CD4-positive, alpha-beta T cell treated with Interleukin-17A for 4 hours (primary cell): Measurements from ENCODE around the gene CDC16.
"Not testable (repeated sequence)": the region's sequence is repeated elsewhere in the genome, so short reads cannot be mapped to it uniquely, and the experiment has no call there.

Source experiments
- DNase-seq: peaks from one replicate; pipeline ENCODE4 v3.0.0-alpha.2; 2020; ENCODE audit warnings: mixed read lengths

Gene CDC16

DNA sequence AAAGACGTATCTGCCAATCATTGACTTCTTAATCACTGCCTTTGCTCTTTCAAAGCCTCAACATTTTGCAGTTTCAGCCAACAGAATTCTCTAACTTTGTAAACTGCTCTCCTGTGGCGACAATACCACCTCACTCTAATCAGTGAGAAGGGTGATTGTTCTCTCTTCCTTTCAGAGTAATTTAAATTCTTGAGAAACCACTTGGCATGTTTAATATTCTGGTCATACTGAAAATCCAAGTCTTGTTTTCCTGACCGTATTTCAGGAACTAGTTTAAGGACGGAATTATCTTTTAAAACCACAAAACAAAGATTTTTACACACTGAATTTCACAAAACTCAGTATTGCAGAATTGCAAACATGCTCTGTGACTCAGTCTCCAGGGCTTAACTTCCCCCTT is 5.2 kb upstream of the CDC16 start:
- DNase-seq = no peak

DNA sequence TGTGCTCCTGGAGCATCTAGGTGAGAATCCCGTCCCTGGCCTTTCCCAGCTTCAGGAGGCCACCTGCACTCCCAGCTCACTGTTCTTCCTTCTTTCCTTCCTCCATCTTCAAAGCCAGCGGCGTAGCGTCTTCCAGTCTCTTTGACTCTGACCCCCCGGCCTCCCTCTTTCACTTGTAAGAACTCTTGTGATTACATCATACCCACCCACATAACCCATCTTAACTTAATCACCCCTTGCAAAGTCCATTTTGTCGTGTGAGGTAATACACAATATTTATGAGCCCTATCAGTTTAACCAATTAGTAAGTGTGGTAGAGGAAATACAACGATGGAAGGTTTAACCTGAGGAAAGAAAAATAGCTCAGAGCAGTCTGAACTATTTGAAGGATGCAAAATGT is 4.6 kb upstream of the CDC16 start:
- DNase-seq = no peak

DNA sequence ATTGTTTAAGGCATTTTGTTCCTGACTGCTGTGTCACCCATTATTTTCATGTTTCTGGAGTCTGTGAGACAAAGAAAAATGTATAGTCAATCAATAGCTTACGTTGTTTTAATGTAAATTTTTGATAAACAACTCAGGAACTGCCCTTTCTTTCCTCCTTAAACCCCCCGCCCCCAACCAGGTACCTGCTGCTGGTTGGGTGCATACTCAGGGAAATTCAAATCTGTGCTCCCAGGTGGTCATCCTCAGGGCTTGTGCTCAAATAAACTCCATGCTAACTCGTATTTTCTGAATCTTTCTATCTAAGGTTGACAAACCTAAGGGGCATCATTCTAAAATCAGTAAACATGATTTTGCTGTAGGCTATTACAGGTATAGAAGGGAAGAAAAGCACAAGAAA is 4.1 kb upstream of the CDC16 start:
- no peak for DNase-seq

DNA sequence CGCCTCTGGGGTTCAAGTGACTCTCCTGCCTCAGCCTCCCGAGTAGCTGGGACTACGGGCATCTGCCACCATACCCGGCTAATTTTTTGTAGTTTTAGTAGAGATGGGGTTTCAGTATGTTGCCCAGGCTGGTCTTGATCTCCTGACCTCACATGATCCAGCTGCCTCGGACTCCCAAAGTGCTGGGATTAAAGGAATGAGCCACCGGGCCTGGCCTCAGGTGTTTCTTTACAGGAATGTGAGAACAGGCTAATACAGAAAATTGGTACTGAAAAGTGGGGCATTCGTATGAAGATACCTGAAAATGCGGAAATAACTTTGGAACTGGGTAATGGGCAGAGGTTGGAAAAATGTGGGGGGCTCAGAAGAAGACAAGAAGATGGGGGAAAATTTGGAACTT is 2.8 kb upstream of the CDC16 start:
- no peak for DNase-seq

DNA sequence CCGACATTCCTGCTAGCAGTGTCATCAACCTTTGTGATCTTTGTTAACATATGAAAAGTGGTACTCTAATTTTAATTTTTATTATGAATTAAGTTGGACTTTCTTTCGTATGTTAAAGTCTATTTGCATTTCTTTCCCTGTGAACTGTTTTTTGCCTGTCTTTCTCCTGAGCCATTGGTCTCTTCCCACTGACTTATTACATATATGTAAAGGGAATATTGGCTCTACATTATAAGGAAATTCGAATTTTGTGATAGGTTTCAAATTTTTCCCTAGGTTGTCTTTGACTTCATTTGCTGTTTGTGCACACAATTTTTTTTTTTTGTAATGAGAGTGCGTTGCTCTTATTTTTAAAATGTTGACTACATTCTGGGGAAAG is 442 bp upstream of the CDC16 start:
- DNase-seq = no peak

DNA sequence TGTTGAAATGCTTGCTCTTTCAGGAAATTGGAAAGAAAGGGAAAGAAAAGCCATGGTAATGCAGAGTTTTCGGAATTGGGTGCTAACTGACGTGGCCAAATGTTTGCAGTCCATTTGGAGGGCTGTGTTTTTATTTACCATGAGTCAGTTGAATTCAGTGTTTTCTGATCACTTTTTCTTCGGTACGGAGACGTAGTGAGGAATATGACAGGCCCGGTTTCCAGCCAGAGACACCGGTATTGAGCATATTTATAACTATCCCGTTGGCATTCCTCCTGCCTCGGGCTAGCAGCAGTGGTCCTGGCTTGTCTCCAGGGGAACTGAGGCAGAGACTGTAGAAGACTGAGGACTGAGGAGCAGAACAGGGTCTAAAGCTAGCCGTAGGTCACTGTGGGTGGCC is 1.0 kb downstream of the CDC16 start:
- DNase-seq = no peak

DNA sequence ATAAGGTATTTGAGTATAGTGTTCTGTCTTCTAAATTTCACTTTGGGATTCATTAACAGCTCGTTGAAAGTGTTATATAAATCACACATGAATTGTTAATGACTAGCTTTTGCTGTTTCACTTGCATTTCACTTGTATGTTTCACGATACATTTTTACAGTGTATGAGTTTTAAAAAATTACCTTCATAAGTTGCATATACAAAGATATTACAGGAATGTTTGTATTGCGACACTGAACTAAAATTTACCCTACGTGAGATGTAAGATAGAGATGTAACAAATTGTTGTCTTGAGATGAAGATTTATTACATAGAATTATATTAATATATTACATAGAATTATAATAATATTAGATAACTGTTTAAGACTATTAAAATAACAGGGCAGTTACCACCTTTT is 1.5 kb downstream of the CDC16 start:
- DNase-seq = no peak

DNA sequence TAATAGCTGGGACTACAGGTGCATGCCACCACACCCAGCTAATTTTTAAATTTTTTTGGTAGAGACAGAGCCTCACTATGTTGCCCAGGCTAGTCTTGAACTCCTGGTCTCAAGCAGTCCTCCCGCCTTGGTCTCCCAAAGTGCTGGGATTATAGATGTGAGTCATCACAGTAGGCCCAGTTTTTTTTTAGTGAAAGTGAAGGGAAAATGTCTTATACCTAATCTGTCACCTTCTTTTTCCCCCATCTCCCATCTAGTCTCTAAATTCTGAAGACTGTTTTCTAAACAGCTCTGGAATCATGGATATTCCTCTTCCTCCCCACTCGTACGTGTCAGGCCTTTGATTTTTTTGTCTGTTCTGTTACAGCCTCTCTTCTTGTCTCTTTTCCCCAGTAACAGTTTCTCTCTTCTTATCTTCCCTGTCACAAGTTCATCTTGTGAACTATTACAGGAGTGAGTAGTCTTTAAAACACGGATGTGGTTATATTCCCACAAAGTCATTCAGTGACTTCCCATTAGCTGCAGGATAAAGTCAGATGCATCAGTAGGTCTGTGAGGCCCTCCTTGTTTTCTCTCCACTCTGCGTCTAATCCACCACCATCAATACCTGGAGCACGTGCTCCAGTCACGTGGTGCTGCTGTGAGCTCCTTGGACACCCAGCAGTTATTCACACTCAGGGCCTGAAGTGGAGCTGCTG is 2.9 kb downstream of the CDC16 start:
- no peak for DNase-seq

DNA sequence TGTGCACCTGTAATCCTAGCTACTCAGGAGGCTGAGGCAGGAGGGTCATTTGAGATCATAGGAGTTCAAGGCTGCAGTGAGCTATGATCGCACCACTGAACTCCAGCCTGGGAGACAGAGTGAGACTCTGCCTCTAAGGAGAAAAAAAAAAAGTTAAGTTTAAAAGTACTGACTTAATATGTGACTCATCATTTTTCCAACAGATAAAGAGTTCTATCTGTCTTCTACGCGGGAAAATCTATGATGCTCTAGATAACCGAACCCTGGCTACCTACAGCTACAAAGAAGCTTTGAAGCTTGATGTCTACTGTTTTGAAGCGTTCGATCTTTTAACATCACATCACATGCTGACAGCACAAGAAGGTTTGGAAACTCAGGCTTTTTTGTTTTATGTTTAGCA is 7.2 kb downstream of the CDC16 start:
- no peak for DNase-seq

DNA sequence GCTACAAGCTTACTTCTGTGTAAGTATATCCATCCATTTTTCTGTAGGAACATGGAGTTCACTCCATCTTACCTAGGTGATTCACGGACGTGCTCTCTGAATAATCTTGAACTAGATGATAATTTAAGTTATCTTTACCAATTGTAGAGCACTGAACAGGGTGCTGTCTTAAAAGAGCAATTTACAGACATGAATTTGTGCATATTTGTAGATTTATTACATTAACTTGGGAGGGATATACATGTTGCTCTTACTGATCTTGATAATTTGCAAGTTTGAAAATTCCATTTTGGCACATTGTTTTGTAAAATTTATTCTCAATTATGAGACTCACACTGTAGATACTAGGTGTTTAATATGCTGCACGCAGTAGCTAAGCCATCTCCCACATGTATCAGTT is 9.3 kb downstream of the CDC16 start:
- DNase-seq = no peak

DNA sequence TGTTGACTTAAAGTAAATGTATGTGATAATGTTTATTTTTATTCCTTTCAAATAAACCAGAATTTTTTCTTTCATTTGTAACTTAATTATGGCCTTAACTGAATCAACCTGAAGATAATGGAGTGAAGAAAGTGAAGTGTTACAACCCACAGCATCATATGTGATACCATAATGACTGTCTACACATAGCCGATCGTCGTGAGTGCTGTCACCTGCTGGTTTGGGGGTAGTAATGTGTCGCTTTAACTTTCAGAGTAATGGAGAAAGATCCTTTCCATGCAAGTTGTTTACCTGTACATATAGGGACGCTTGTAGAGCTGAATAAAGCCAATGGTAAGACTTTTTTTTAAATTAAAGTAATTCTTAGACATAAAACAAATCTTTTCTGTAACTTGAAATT is 9.9 kb downstream of the CDC16 start:
- DNase-seq = no peak

DNA sequence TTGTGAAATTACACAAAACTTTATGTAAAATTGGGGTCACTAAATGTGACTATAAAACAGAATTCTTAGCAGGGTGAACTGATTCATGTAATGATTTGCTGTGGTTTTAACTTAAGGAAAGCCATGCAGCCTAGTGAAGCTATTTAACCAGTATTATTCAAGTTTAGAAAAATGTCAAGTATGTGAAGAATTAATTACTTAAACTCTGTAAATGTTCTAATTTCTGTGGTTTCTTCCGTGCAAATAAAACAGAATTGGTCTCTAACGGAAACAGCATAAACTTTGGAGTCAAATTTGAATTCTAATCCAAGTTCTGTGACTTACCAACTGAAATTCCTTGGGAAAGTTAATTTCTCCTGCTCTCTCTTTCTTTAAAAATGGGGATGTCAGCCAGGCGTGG is 13.3 kb downstream of the CDC16 start:
- no peak for DNase-seq

DNA sequence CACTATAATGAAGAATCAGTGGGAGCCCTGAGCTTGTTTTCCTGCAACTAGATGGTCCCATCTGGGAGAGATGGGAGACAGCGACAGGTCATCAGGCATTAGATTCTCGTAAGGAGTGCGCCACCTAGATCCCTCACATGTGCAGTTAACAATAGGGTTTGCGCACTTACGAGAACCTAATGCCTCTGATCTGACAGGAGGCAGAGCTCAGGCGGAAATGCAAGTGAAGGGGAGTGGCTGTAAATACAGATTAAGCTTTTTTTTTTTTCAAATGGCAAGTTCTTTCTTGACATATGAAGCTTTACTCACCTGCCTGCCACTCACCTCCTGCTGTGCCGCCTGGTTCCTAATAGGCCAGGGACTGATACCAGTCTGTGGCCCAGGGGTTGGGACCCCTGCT is 14.4 kb downstream of the CDC16 start:
- no peak for DNase-seq

DNA sequence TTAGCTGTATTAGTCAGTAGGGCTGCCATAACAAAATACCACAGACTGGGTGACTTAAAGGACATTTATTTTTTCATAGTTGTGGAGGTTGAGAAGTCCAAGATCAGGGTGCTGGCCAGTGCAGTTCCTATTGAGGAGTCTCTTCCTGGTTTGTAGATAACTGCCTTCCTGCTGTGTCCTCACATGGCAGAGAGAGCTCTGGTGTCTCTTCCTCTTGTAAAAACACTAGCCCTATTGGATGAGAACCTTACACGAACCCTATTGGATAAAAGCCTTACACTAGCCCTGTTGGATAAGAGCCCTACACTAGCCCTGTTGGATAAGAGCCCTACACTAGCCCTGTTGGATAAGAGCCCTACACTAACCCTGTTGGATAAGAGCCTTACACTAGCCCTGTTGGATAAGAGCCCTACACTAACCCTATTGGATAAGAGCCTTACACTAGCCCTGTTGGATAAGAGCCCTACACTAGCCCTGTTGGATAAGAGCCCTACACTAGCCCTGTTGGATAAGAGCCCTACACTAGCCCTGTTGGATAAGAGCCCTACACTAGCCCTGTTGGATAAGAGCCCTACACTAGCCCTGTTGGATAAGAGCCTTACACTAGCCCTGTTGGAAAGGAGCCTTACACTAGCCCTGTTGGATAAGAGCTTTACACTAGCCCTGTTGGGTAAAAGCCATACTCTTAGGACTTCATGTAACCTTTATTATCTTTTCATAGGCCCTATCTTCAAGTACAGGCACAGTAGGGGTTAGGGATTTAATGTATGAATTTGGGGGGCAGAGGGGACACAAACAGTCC is 17.1 kb downstream of the CDC16 start:
- DNase-seq = not testable (repeated sequence)

DNA sequence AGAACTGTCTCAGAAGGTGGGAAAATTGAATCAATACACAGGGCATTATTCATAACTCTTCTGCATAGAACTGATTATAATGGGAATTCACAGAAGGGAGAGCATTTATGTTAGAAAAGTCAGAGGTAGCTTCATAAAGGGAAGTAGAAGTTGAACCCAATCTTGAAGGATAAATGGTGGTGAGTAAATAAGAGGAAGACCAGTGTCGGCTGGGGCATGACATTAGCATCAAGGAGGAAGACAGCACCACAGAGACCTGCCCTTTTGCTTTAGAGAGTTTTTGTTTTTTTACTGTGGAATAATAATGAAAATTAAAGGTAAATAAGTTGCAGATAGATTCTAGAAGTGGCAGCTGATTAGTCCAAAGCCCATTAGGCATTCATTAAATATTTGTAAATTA is 21.9 kb downstream of the CDC16 start:
- DNase-seq = no peak

DNA sequence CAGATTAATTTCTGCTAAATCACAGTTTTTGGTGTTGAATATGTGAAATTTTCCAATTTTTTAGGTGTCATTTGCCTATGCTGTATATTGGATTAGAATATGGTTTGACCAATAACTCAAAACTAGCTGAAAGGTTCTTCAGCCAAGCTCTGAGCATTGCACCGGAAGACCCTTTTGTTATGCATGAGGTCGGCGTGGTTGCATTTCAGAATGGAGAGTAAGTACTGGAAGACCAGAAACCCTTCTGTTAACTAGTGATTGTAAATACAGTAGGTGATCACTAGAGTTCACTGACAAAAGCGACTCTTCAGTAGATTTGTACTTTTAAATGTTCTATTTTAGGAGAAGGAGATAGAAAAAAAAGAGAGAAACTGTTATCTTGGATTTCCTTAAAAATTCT is 22.3 kb downstream of the CDC16 start:
- no peak for DNase-seq

DNA sequence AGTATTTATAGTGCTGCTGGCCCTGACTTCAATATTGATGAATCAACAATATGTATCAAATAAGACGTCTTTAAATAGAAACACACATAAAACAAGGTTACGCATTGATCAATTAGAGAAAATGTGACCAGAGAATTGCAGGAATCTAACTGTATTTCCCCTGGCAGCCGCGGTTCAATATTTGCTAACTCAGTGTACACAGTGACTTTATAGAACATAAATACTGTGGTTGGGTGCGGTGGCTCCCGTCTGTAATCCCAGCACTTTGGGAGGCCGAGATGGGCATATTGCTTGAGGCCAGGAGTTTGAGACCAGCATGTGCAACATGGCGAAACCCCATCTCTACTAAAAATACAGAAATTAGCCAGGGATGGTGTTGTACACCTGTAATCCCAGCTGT is 23.9 kb downstream of the CDC16 start:
- no peak for DNase-seq

DNA sequence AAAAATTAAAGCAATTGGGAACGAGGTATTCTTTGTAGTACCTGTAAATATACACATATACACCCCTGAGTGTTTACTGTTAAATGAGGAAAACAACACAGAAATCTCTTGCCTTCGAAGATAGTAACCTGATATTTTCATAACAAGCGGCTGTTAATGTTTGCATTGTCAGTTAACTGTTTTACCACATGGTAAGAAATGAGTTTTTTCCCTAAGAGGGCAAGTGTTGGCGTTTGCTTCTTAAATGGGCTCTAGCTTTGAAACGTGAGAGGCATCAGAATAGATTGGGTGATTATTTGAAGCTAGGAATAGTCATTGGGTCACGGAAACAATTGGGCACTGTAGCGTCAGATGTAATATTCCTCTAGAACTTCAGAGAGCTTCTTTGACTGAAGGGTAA is 24.7 kb downstream of the CDC16 start:
- DNase-seq = no peak

DNA sequence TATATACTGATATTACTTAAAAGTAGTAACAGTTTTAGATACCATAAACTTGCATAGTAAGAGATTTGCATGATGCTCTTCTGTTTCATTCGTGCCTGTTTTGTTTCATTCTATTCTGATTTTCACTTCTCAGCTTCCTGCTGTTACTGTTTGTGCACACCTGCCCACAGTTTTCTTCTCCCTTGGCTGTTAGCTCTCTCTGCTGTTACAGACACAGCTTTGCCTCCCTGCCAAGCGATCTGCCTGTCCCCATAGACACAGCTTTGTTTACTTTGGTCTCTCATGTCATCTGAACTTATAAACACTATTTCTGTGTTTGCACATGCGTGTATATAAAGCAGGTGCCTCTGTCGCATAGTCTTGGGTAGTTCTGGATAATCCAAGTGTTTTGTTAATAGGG is 25.3 kb downstream of the CDC16 start:
- DNase-seq = no peak

DNA sequence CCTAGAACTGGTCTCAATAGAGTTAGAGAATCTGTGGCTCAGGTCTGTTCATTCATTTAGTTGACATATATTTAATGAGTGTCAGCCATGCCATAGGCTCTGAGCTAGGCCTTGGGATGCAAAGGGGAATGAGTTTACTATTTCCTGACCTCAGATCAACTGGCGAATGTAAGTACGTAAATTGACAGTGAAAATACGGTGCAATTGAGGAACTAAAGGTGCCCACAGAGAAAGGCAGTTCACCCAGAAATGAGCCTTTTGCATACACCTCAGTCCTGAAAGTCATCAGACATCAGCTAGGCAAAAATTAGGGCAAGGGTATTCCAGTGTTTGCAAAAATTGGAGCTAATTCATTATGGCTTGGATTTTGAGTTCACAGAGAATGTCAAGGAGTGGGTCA is 26.1 kb downstream of the CDC16 start:
- DNase-seq = no peak

DNA sequence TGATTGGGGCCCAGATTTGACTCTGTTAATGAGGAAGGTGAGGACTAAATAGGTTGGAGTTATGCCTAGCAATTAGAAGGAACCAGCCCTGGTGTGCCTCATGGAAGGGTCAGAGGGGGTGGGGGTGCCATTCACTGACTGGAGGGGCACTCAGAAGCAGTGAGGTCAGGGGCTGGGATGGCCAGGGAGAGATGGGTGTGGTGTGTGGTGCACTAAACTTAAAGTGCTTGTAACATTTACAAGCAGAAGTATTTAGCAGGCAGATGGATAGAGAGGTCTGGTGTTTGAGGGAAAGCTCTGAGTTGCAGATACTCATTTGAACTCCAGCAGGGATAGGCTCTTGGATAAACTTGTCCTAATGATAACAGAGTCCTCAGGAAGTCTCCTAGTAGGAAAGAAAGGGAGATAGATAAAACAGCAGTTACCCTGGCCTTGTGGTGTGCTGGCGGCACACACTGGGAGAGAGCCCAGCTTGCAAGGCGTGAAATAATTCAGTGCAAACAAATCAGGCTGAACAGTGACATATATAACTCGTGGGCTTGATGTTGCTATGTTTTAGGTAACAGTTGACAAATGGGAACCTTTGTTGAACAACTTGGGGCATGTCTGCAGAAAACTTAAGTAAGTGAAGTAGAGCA is 26.8 kb downstream of the CDC16 start:
- no peak for DNase-seq

DNA sequence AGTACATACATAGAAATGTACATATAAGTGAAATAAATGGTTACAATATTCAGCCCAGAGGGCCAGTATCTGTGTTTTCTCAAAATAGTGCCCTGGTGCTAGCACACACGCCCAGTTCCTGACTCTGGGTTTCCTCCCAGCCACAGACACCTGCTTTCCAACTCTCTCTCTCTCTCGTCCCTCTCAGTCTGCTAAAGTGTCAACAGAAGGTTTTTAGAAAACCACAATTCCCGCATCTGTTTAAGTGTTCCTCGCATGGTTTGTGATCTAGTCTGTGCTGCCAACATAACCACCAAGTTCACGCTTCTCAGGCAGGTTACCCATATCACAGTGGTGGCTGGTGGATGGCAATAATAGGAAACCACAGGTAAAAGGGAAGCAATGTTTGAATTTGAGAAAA is 28.9 kb downstream of the CDC16 start:
- peak; percentile 14 for DNase-seq

DNA sequence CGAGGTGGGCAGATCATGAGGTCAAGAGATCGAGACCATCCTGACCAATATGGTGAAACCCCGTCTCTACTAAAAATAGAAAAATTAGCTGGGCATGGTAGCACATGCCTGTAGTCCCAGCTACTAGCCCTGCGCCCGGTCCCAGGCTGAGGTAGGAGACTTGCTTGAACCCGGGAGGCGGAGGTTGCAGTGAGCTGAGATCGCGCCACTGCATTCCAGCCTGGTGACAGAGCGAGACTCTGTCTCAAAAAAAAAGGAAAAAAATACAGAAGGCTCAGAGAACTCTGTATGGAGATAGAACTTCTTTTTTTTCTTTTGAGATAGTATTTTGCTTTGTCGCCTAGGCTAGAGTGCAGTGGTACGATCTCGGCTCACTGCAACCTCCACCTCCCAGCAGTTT is 29.6 kb downstream of the CDC16 start:
- DNase-seq = not testable (repeated sequence)

DNA sequence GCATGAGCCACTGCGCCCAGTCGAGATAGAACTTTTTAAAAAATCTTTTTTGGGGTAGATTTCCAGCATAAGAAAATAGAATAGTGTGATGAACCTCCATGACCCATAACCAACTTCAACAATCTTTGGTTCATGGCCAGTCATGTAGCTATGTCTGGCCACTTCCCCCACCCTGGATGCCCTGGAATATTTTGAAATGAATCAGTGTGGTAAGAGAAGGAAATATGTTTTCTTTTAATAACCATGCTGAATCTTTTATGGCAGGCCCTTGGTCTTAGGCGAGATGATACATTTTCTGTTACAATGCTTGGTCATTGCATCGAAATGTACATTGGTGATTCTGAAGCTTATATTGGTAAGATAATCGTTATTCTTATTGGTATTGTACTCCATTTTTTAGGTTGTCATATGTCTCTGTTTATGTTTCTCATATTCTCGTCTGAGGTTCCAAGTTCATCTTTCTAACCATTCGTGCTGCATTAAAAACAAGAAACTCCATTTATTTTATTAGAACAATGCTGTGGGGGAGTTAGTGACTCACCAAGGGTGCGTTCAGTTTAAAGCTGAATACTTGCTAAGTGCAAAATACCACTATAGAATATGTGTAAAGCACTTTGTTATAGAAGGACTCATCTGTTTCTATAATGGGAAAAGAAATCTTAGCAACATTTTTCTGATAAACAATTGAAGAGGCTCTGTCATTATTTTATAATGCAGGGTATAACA is 30.4 kb downstream of the CDC16 start:
- no peak for DNase-seq
